Common myeloid progenitor, CD34-positive (primary cell): ENCODE data around the gene MLLT3.

Source experiments
- CTCF ChIA-PET: fragments of 350-600 bp; sonication (Branson Sonifier 250); formaldehyde crosslinking; loops from one replicate; lab custom pipeline; 2021; ENCODE audit warnings: antibody characterized with exemption; lab: Charles Lee
- POLR2A ChIA-PET: fragments of 350-600 bp; sonication (Branson Sonifier 250); formaldehyde crosslinking; loops from one replicate; lab custom pipeline; 2021; ENCODE audit warnings: antibody characterized with exemption; lab: Charles Lee
- DNase-seq, 3 donors: peaks; one replicate each; pipeline versions ENCODE4 v3.0.0 to v3.0.0-alpha.2; 2013
- H3K27ac ChIP-seq, 2 experiments: 1 replicate in 1 of 2; 2 replicates in 1 of 2; pipeline ENCODE4 v1.7.0; 2013; ENCODE audit warnings: inconsistent platforms in 2 of 2, low read length in 2 of 2, mild to moderate bottlenecking in 2 of 2, low read depth in 1 of 2, moderate library complexity in 1 of 2; ENCODE audit not compliant: severe bottlenecking in 2 of 2, insufficient read depth in 1 of 2, poor library complexity in 1 of 2
- H3K27me3 ChIP-seq, 5 experiments: replicated peaks in 2 of 5; 1 replicate in 3 of 5; 2 replicates in 2 of 5; pipeline versions ENCODE4 v1.6.1 to v1.7.0; 2013; ENCODE audit warnings: low read length in 4 of 5, mild to moderate bottlenecking in 2 of 5, moderate library complexity in 2 of 5, inconsistent platforms in 1 of 5; ENCODE audit not compliant: insufficient read depth in 5 of 5, control insufficient read depth in 4 of 5
- H3K36me3 ChIP-seq, 4 experiments: 1 replicate in 2 of 4; 2 replicates in 2 of 4; pipeline versions ENCODE4 v1.6.1 to v1.7.0; 2013; ENCODE audit warnings: low read length in 3 of 4, control low read depth in 1 of 4, mild to moderate bottlenecking in 1 of 4; ENCODE audit not compliant: control insufficient read depth in 4 of 4, insufficient read depth in 4 of 4
- H3K4me1 ChIP-seq, 4 experiments: 1 replicate in 3 of 4; 2 replicates in 1 of 4; pipeline versions ENCODE4 v1.6.1 to v1.7.1; 2013; ENCODE audit warnings: low read length in 3 of 4, mild to moderate bottlenecking in 3 of 4, control low read depth in 1 of 4, inconsistent platforms in 1 of 4, moderate library complexity in 1 of 4; ENCODE audit not compliant: control insufficient read depth in 4 of 4, insufficient read depth in 4 of 4; ENCODE audit errors: control extremely low read depth in 1 of 4
- H3K4me3 ChIP-seq, 7 experiments: 1 replicate in 4 of 7; 2 replicates in 3 of 7; pipeline versions ENCODE4 v1.5.1 to v1.7.0; 2013; ENCODE audit warnings: mild to moderate bottlenecking in 7 of 7, low read length in 6 of 7, moderate library complexity in 6 of 7, inconsistent platforms in 2 of 7, low read depth in 2 of 7, control low read depth in 1 of 7; ENCODE audit not compliant: insufficient read depth in 4 of 7, control insufficient read depth in 1 of 7; ENCODE audit errors: extremely low read depth in 1 of 7
- H3K9me3 ChIP-seq, 5 experiments: 1 replicate in 4 of 5; 2 replicates in 1 of 5; pipeline versions ENCODE4 v1.6.1 to v1.7.1; 2013; ENCODE audit warnings: low read length in 4 of 5, mild to moderate bottlenecking in 2 of 5, inconsistent platforms in 1 of 5, low read depth in 1 of 5, moderate library complexity in 1 of 5; ENCODE audit not compliant: control insufficient read depth in 4 of 5, insufficient read depth in 2 of 5; ENCODE audit errors: control extremely low read depth in 1 of 5
- WGBS: methylation state at CpG from one replicate; pipeline ENCODE4 v1.1.5; 2013; ENCODE audit not compliant: insufficient coverage; 5-methylcytosine and 5-hydroxymethylcytosine counted together

MLLT3 gene

DNA sequence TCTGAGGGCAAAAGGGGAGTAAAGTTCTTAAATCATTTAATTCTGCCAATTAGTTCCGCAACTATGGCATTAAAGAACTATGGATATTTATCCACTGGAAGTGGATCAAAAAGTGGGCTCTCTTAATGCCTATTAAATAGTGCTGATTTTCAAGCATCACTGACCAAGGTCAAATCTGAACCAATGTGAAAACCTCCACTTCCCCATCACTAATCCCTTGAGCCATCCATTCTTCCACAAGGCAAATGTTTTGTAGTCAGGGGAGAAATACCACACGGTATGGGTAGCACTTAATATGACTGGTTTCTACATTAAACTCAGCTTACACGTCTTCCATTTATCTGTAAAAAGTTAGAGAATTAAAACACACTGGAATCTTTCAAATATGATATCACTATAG lies 57.6 kb downstream of the MLLT3 start:
- Histone ChIP-seq H3K4me3 (no peak overlapping the region), H3K9me3 (no peaks in the 10 kb centered on the region), H3K4me1 (peaks cover 0 to 6% (median 0%) of the 10 kb centered on the region in 4 experiments), H3K27me3 (no peaks in the 10 kb centered on the region), H3K27ac (no peak overlapping the region), H3K36me3 (no peaks in the 10 kb centered on the region)
- no peak for DNase-seq
- 100% methylated on average over 2 of the region's 3 CpGs for WGBS
- ChIA-PET CTCF (no interaction called here), POLR2A (no interaction called here)

DNA sequence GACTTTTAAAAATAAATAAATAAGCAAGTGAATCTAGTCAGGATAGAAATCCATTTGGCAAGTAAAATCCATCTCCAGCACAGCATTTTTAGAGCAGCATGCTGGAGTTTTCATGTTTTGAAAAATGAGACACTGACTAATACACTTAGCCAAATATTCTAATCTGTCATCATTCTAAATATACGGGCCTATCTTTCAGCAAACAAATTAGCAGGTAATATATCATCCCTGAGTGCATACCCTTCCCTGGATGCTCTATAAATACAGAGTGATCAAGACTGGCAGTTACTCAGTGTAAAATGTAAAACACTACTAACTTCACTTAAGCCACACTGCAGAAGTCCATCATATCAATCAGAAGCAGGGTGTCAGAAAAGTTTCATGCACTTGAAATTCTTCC lies 58.4 kb downstream of the MLLT3 start:
- ChIA-PET POLR2A (no interaction called here), CTCF (no interaction called here)
- no peak for DNase-seq
- H3K4me1 ChIP-seq, result peaks cover 0 to 5% (median 0%) of the 10 kb centered on the region in 4 experiments
- H3K27me3 ChIP-seq, result no peaks in the 10 kb centered on the region
- no CpG with 5 or more reads among the region's 1 CpG for WGBS
- no peaks in the 10 kb centered on the region for H3K9me3 ChIP-seq
- no peaks in the 10 kb centered on the region for H3K36me3 ChIP-seq
- no peak overlapping the region for H3K4me3 ChIP-seq
- H3K27ac ChIP-seq, result no peak overlapping the region

DNA sequence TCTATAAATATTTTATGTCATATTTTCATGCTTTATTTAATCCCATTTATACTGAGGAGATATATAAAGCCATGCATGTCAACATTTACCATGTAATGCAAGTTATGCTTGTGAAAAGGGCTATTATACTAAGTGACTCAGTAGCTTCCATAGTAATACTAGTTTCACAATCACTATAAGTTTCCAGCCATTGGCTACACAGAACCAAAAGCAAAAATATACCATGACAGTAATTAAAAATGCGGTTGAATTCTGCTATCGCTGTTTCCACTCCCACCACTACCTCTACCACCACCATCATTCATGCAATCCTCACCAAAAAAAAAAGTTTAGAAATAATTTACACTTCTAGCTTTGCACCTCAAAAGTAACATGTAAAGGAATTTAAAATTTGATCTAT lies 60.2 kb downstream of the MLLT3 start:
- no peaks in the 10 kb centered on the region for H3K36me3 ChIP-seq
- peak in 1 of 3 donors; percentile 12 for DNase-seq
- H3K9me3 ChIP-seq, result no peaks in the 10 kb centered on the region
- H3K27me3 ChIP-seq, result no peaks in the 10 kb centered on the region
- ChIA-PET POLR2A (no interaction called here), CTCF (no interaction called here)
- H3K4me1 ChIP-seq, result peaks cover 0 to 12% (median 7%) of the 10 kb centered on the region in 4 experiments
- no peak overlapping the region for H3K27ac ChIP-seq
- WGBS, result 100% methylated on average over 2 of the region's 2 CpGs
- H3K4me3 ChIP-seq, result no peak overlapping the region

DNA sequence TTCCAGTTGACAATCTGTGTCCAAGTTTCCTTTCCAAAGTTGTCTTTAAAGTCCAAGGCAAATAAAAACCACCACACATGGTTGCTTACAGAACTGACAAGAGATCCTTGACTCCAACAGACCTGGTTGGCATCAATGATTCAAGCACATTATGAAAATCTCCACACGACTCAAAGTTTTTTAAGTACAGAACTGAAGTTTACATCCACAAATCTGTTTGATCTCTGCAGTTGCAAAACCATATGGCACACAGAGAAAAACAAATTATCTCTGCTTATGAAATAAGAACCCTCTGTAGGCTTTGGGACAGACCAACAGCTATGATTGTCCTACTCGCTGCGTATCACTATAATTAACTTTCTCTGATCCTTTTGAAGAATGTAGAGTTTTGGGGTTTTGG lies 60.8 kb downstream of the MLLT3 start:
- H3K27ac ChIP-seq, result no peak overlapping the region
- DNase-seq, result no peak
- ChIA-PET POLR2A (no interaction called here), CTCF (no interaction called here)
- no peaks in the 10 kb centered on the region for H3K9me3 ChIP-seq
- H3K27me3 ChIP-seq, result no peaks in the 10 kb centered on the region
- H3K4me3 ChIP-seq, result no peak overlapping the region
- H3K4me1 ChIP-seq, result peaks cover 0 to 12% (median 7%) of the 10 kb centered on the region in 4 experiments
- H3K36me3 ChIP-seq, result no peaks in the 10 kb centered on the region
- WGBS, result 100% methylated on average over 3 of the region's 3 CpGs

DNA sequence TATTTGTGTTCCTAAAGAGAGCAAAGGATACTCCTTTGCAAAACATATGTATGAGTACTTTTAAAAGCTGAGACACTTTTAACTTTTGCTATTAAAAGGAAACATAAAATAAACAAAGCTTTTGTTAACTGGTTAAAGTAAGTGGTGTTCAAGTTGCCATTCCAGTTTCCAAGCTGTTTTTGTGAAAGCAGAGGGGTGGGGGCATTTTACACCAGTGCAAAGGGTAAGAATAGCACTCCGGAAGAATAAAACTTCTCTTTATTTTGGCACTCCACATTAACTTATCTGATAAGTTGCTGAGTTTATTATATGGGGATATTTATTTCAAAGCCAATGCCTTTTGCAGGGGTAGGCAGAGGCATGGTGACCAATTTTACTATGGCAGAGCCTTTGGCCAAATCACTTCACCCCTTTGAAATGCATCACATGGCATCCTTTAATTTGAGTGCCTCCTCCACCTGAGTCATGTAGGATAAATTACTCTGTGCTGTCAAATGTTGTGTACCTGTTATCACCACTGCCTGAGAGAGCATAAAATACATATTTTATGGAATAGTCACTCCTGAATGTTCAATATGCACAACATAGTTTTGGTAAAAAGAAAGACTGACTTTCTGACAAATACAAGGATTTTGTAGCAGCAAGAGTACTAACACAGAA lies 62.9 kb downstream of the MLLT3 start:
- Histone ChIP-seq H3K4me1 (peaks cover 0 to 12% (median 7%) of the 10 kb centered on the region in 4 experiments), H3K36me3 (no peaks in the 10 kb centered on the region), H3K27me3 (no peaks in the 10 kb centered on the region), H3K4me3 (no peak overlapping the region), H3K9me3 (no peaks in the 10 kb centered on the region), H3K27ac (no peak overlapping the region)
- DNase-seq, result no peak
- POLR2A ChIA-PET, result interaction anchor here (0.6 kb wide), 1 partner anchor 132 kb away, joined by 3 read pairs; no protein-coding TSS in a partner anchor
- WGBS, result no CpG with 5 or more reads among the region's 1 CpG
- CTCF ChIA-PET, result no interaction called here

DNA sequence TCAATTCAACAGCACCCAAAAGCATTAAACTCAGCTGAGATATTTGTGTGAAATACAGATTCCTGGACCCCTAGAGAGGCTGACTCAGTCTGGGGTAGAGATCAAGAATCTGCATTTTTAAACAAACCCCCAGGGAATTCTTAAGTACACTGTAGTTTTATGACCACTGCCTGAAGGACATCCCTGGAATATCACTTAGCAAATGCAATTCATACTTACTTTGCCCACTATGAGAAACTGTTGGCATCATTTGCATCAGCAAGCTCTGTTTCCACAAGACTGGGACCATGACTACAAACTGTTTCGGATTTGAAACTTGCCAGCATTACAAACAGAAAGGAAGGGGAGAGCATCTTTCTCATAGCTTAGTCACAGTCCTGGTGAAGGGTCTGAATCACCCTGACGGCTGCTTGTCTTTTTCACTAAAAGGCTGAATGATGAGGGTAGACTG lies 63.7 kb downstream of the MLLT3 start:
- Histone ChIP-seq H3K9me3 (no peaks in the 10 kb centered on the region), H3K4me1 (peaks cover 0 to 12% (median 10%) of the 10 kb centered on the region in 4 experiments), H3K4me3 (no peak overlapping the region), H3K27me3 (no peaks in the 10 kb centered on the region), H3K36me3 (no peaks in the 10 kb centered on the region), H3K27ac (no peak overlapping the region)
- WGBS, result 95% methylated on average over 2 of the region's 2 CpGs
- ChIA-PET POLR2A (interaction anchor here (0.6 kb wide), 1 partner anchor 131 kb away, joined by 3 read pairs; no protein-coding TSS in a partner anchor), CTCF (no interaction called here)
- DNase-seq, result peak in 2 of 3 donors; percentile 51 to 69

DNA sequence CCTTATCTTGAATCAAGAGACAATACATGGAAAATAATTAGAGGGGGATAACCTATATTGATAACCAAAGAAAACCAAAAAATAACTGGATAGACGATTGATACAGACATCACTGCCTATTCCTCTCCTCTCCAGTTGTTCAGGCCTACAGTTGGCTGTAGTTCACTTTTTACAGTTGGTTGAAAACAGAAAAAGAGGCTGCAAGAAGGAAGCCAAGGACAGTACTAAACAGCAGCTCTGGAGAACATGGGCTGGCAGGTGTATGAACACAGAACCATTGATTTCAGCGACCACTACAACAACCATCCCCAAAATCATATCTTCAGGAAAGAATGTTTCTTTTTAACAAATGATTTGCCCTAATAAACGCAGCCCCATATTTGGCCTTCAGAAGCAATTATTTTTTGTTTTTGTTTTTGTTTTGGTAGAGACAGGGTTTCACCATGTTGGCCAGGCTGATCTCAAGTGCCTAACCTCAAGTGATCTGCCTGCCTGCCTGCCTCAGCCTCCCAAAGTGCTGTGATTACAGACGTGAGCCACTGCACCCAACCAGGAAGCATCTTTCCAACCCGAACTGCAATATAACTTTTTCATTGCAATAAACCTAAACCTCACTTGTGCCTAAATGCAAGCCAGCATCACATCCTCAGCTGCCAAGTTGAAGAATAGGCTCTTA lies 64.3 kb downstream of the MLLT3 start:
- H3K36me3 ChIP-seq, result no peaks in the 10 kb centered on the region
- H3K27ac ChIP-seq, result no peak overlapping the region
- no peak for DNase-seq
- H3K4me3 ChIP-seq, result no peak overlapping the region
- peaks cover 0 to 17% (median 15%) of the 10 kb centered on the region in 4 experiments for H3K4me1 ChIP-seq
- POLR2A ChIA-PET, result no interaction called here
- 59% methylated on average over 3 of the region's 5 CpGs for WGBS
- CTCF ChIA-PET, result no interaction called here
- no peaks in the 10 kb centered on the region for H3K9me3 ChIP-seq
- H3K27me3 ChIP-seq, result no peaks in the 10 kb centered on the region
